H1 (cell line): Measurements from ENCODE around the gene WDR75. TPM values are rescaled to one million over a fixed set of nuclear protein-coding genes. Genes with fewer than 3 reads are reported as not detected.

ENCODE experiments used
- CTCF ChIA-PET: fragments of 300-600 bp; sonication (Branson Sonifier 250); formaldehyde crosslinking; loops from one replicate; lab custom pipeline; 2021; ENCODE audit not compliant: partially characterized antibody; lab: Charles Lee
- POLR2A ChIA-PET: fragments of 300-600 bp; sonication (Branson Sonifier 250); formaldehyde crosslinking; loops from one replicate; lab custom pipeline; 2021; ENCODE audit warnings: inconsistent platforms; ENCODE audit not compliant: partially characterized antibody; lab: Charles Lee
- DNase-seq, 2 experiments: peaks; one replicate each; pipeline versions ENCODE4 v3.0.0 to v3.0.0-alpha.2; 2010 to 2022; ENCODE audit warnings: low spot score in 2 of 2, low read depth in 1 of 2, mixed read lengths in 1 of 2
- FAIRE-seq: peaks from 2 replicates; lab custom pipeline; 2011; peaks lifted over from hg19 to GRCh38; lab: Jason Lieb, UNC
- H2AFZ ChIP-seq: 2 replicates; pipeline ENCODE4 v1.8.1; 2012; ENCODE audit warnings: low read length, inconsistent platforms
- H2AK5ac ChIP-seq: 2 replicates; pipeline ENCODE4 v1.6.1; 2013; ENCODE audit warnings: low read depth, low read length
- H2BK120ac ChIP-seq: replicated peaks from 2 replicates; pipeline ENCODE3; 2013; ENCODE audit warnings: low read depth, low read length, inconsistent platforms
- H2BK12ac ChIP-seq: 2 replicates; pipeline ENCODE4 v1.6.1; 2013; ENCODE audit warnings: low read depth, low read length
- H2BK15ac ChIP-seq: 2 replicates; pipeline ENCODE4 v1.6.1; 2013; ENCODE audit warnings: low read length
- H2BK20ac ChIP-seq: 2 replicates; pipeline ENCODE4 v1.6.1; 2013; ENCODE audit warnings: low read length
- H2BK5ac ChIP-seq: 2 replicates; pipeline ENCODE4 v1.6.1; 2013; ENCODE audit warnings: low read depth, low read length
- H3K14ac ChIP-seq: 2 replicates; pipeline ENCODE4 v1.6.1; 2013; ENCODE audit warnings: inconsistent platforms; ENCODE audit not compliant: insufficient read length
- H3K18ac ChIP-seq: 2 replicates; pipeline ENCODE4 v1.6.1; 2013; ENCODE audit warnings: low read length; ENCODE audit errors: extremely low read depth
- H3K23ac ChIP-seq: 2 replicates; pipeline ENCODE4 v1.6.1; 2013; ENCODE audit warnings: inconsistent platforms; ENCODE audit not compliant: insufficient read length
- H3K23me2 ChIP-seq: 2 replicates; pipeline ENCODE4 v1.6.1; 2013; ENCODE audit warnings: low read depth, low read length
- H3K27ac ChIP-seq: 2 replicates; pipeline ENCODE4 v1.6.1; 2011; ENCODE audit warnings: low read depth, low read length, inconsistent platforms
- H3K27me3 ChIP-seq, 4 experiments: replicated peaks in 1 of 4; 1 replicate in 1 of 4; 2 replicates in 3 of 4; pipeline versions ENCODE4 v1.6.1 to v1.8.1; 2011 to 2013; ENCODE audit warnings: low read length in 3 of 4, mild to moderate bottlenecking in 3 of 4, inconsistent platforms in 2 of 4, mixed read lengths in 2 of 4, moderate library complexity in 1 of 4; ENCODE audit not compliant: control insufficient read depth in 3 of 4, insufficient read depth in 3 of 4; ENCODE audit errors: extremely low read depth in 1 of 4
- H3K36me3 ChIP-seq, 4 experiments: 2 replicates each; pipeline versions ENCODE4 v1.6.1 to v1.8.1; 2011 to 2013; ENCODE audit warnings: mild to moderate bottlenecking in 4 of 4, low read length in 3 of 4, moderate library complexity in 2 of 4, control low read depth in 1 of 4, inconsistent platforms in 1 of 4; ENCODE audit not compliant: insufficient read depth in 4 of 4, control insufficient read depth in 2 of 4
- H3K4ac ChIP-seq: replicated peaks from 2 replicates; pipeline ENCODE3; 2013; ENCODE audit warnings: low read length, low read depth, mixed read lengths, inconsistent platforms; ENCODE audit not compliant: insufficient read length
- H3K4me1 ChIP-seq, 4 experiments: replicated peaks in 1 of 4; 1 replicate in 1 of 4; 2 replicates in 3 of 4; pipeline versions ENCODE4 v1.6.1 to v1.8.1; 2011 to 2013; ENCODE audit warnings: low read length in 3 of 4, inconsistent platforms in 2 of 4, mixed read lengths in 1 of 4; ENCODE audit not compliant: insufficient read depth in 4 of 4, control insufficient read depth in 3 of 4
- H3K4me2 ChIP-seq, 2 experiments: 2 replicates each; pipeline versions ENCODE4 v1.6.1 to v1.8.1; 2011 to 2013; ENCODE audit warnings: low read depth in 2 of 2, low read length in 2 of 2, control low read depth in 1 of 2, inconsistent platforms in 1 of 2, mild to moderate bottlenecking in 1 of 2; ENCODE audit not compliant: insufficient read depth in 1 of 2
- H3K4me3 ChIP-seq, 4 experiments: fragments of 200-600, 300-600 bp in 1 of 4; sonication (generic), shearing (Covaris generic), sonication (Bioruptor Twin) in 1 of 4; 2 replicates each; pipeline versions ENCODE4 v1.5.1 to v1.8.1; 2011 to 2016; ENCODE audit warnings: low read length in 4 of 4, low read depth in 3 of 4, control low read depth in 2 of 4, inconsistent platforms in 2 of 4, mild to moderate bottlenecking in 2 of 4, mixed read lengths in 1 of 4, moderate library complexity in 1 of 4; ENCODE audit not compliant: insufficient read depth in 2 of 4; ENCODE audit errors: extremely low read depth in 1 of 4
- H3K56ac ChIP-seq: replicated peaks from 2 replicates; pipeline ENCODE3; 2013; ENCODE audit warnings: low read depth, mild to moderate bottlenecking, mixed read lengths, low read length, inconsistent platforms; ENCODE audit not compliant: insufficient read length
- H3K79me1 ChIP-seq: 2 replicates; pipeline ENCODE4 v1.6.1; 2013; ENCODE audit warnings: low read depth, low read length, control low read depth
- H3K79me2 ChIP-seq, 2 experiments: 2 replicates each; pipeline versions ENCODE4 v1.6.1 to v1.8.1; 2012 to 2013; ENCODE audit warnings: low read length in 2 of 2, mild to moderate bottlenecking in 2 of 2, inconsistent platforms in 1 of 2; ENCODE audit not compliant: insufficient read depth in 2 of 2, control insufficient read depth in 1 of 2
- H3K9ac ChIP-seq, 4 experiments: replicated peaks in 1 of 4; 1 replicate in 1 of 4; 2 replicates in 3 of 4; pipeline versions ENCODE4 v1.6.1 to v1.8.1; 2011 to 2013; ENCODE audit warnings: low read depth in 3 of 4, low read length in 3 of 4, control low read depth in 2 of 4, mild to moderate bottlenecking in 2 of 4, moderate library complexity in 2 of 4, inconsistent platforms in 1 of 4; ENCODE audit errors: extremely low read depth in 1 of 4
- H3K9me3 ChIP-seq, 2 experiments: 2 replicates each; pipeline versions ENCODE4 v1.6.1 to v1.8.1; 2012 to 2013; ENCODE audit warnings: mild to moderate bottlenecking in 2 of 2, moderate library complexity in 2 of 2, control low read depth in 1 of 2, inconsistent platforms in 1 of 2, low read depth in 1 of 2, low read length in 1 of 2, mixed read lengths in 1 of 2; ENCODE audit not compliant: insufficient read depth in 2 of 2
- H4K20me1 ChIP-seq, 2 experiments: replicated peaks in 1 of 2; 2 replicates each; pipeline versions ENCODE3 to v1.8.1; 2011 to 2013; ENCODE audit warnings: inconsistent platforms in 2 of 2, low read length in 2 of 2, mild to moderate bottlenecking in 1 of 2; ENCODE audit not compliant: insufficient read depth in 2 of 2, control insufficient read depth in 1 of 2
- H4K5ac ChIP-seq: 2 replicates; pipeline ENCODE4 v1.6.1; 2013; ENCODE audit warnings: low read length, low read depth, mixed read lengths, inconsistent platforms; ENCODE audit not compliant: insufficient read length
- H4K8ac ChIP-seq: 2 replicates; pipeline ENCODE4 v1.8.0; 2013; ENCODE audit warnings: mild to moderate bottlenecking, moderate library complexity, low read length, inconsistent platforms; ENCODE audit not compliant: insufficient read depth; ENCODE audit errors: extremely low read depth
- H4K91ac ChIP-seq: replicated peaks from 2 replicates; pipeline ENCODE3; 2013; ENCODE audit warnings: low read length, mixed read lengths, inconsistent platforms; ENCODE audit not compliant: insufficient read length
- GTF2F1 ChIP-seq: IDR thresholded peaks from 2 replicates; pipeline ENCODE4 v1.6.1; 2012; ENCODE audit warnings: low read depth, low read length, improper control_type of control experiment, borderline replicate concordance
- HDAC6 ChIP-seq: IDR thresholded peaks from one replicate; pipeline ENCODE4 v1.7.1; 2012; ENCODE audit warnings: low read depth, mild to moderate bottlenecking, inconsistent platforms, low read length, moderate library complexity
- POLR2AphosphoS5 ChIP-seq: IDR thresholded peaks from 2 replicates; pipeline ENCODE4 v1.6.1; 2011; ENCODE audit warnings: low read depth, low read length
- POU5F1 ChIP-seq: IDR thresholded peaks from 2 replicates; pipeline ENCODE4 v1.6.1; 2011; ENCODE audit warnings: low read depth, mild to moderate bottlenecking, low read length, moderate library complexity
- SAP30 ChIP-seq: fragments of 300-600 bp; sonication (generic); IDR thresholded peaks from 2 replicates; pipeline ENCODE4 v1.7.1; 2012; ENCODE audit warnings: low read length, moderate library complexity, mild to moderate bottlenecking, inconsistent platforms; ENCODE audit not compliant: insufficient read depth, insufficient replicate concordance
- SIX5 ChIP-seq: IDR thresholded peaks from 2 replicates; pipeline ENCODE4 v1.6.1; 2011; ENCODE audit warnings: mild to moderate bottlenecking, low read depth, low read length
- TAF7 ChIP-seq: optimal IDR thresholded peaks from 2 replicates; pipeline ENCODE3; 2011; ENCODE audit warnings: low read depth, mild to moderate bottlenecking, inconsistent platforms, low read length, moderate library complexity, borderline replicate concordance
- WGBS, 2 experiments: shearing (Covaris generic) in 1 of 2; methylation state at CpG; one replicate each; pipeline versions ENCODE4 v1.1.6 to v1.1.7; 2013 to 2015; ENCODE audit warnings: low lambda C conversion rate in 2 of 2, mixed read lengths in 2 of 2, inconsistent platforms in 1 of 2, low coverage in 1 of 2, missing lambda C conversion rate in 1 of 2; ENCODE audit not compliant: insufficient replicate concordance in 2 of 2, insufficient coverage in 1 of 2, insufficient read length in 1 of 2; ENCODE audit errors: extremely low coverage in 1 of 2, missing lambda C conversion rate in 1 of 2; 5-methylcytosine and 5-hydroxymethylcytosine counted together
- polyA plus RNA-seq, 7 experiments: library from polyadenylated mRNA; depleted of rRNA in 3 of 7; stranded (reverse) in 5 of 7; unstranded in 2 of 7; fragments of >200 nt in 5 of 7; fragments of 200-250 nt in 2 of 7; gene quantifications; 1 replicate in 5 of 7; 2 replicates in 1 of 7; 4 replicates in 1 of 7; pipeline versions ENCODE4 v1.2.1 to v1.2.3, GENCODE V29; 2011 to 2013; ENCODE audit warnings: missing spikeins in 2 of 7, mixed read lengths in 2 of 7
- total RNA-seq: library from RNA; stranded (reverse); fragmentation: NEBNext Ultra II Directional; extraction: Animal tissue kit (Norgen Biotek cat#: 25700); gene quantifications from 2 replicates; pipeline ENCODE4 v1.2.1, GENCODE V29; 2021

Gene WDR75
- total and polyA plus RNA-seq, 2 of the 8 experiments (the other 6 are each of a cell fraction or from before 2014, with no cell fraction given): 26.9 to 77.1 TPM

GRCh38 chr2:189474526-189474925 lies 33.3 kb downstream of the WDR75 start:
- DNase-seq: no peak
- H3K4me3 ChIP-seq: no peak overlapping the region
- H3K27me3 ChIP-seq: no peaks in the 10 kb centered on the region
- no peaks in the 10 kb centered on the region for H3K79me2 ChIP-seq
- no peak overlapping the region for H2BK12ac ChIP-seq
- no peaks in the 10 kb centered on the region for H3K79me1 ChIP-seq
- no peak overlapping the region for H3K27ac ChIP-seq
- H3K4me1 ChIP-seq: no peaks in the 10 kb centered on the region
- H3K56ac ChIP-seq: no peak overlapping the region
- WGBS, 2 experiments: 94% methylated on average over 4 of the region's 4 CpGs; no CpG with 5 or more reads in 1 of the 2 experiments
- no peak overlapping the region for H2BK120ac ChIP-seq
- no peak overlapping the region for H2AK5ac ChIP-seq
- no peak overlapping the region for H4K5ac ChIP-seq
- H2BK20ac ChIP-seq: no peak overlapping the region
- no peak overlapping the region for H3K9ac ChIP-seq
- H3K4ac ChIP-seq: no peak overlapping the region
- no peak overlapping the region for H2BK5ac ChIP-seq
- no peak overlapping the region for H2AFZ ChIP-seq
- H3K14ac ChIP-seq: no peak overlapping the region
- POLR2A ChIA-PET: interaction anchor here (1.3 kb wide), 1 partner anchor 18 kb away, joined by 3 read pairs; no protein-coding TSS in a partner anchor
- H3K4me2 ChIP-seq: no peak overlapping the region
- H4K8ac ChIP-seq: no peak overlapping the region
- CTCF ChIA-PET: interaction anchor here (0.8 kb wide), 1 partner anchor 26 kb away, joined by 3 read pairs; no protein-coding TSS in a partner anchor
- FAIRE-seq: no peak
- no peak overlapping the region for H3K18ac ChIP-seq
- no peaks in the 10 kb centered on the region for H4K20me1 ChIP-seq
- H3K36me3 ChIP-seq: peaks cover 17 to 61% (median 42%) of the 10 kb centered on the region in 4 experiments
- no peaks in the 10 kb centered on the region for H3K23me2 ChIP-seq
- no peaks in the 10 kb centered on the region for H3K9me3 ChIP-seq
- TF ChIP-seq POLR2AphosphoS5 (no peak), SIX5 (no peak), POU5F1 (no peak), TAF7 (no peak), GTF2F1 (no peak), SAP30 (no peak), HDAC6 (no peak)
- H3K23ac ChIP-seq: no peak overlapping the region
- H4K91ac ChIP-seq: no peak overlapping the region
- H2BK15ac ChIP-seq: no peak overlapping the region
